GM12892 (cell line): ENCODE data around the gene NELL1.

Source experiments
- POLR2A ChIP-seq: IDR thresholded peaks from 2 replicates; pipeline ENCODE4 v1.6.1; 2011; ENCODE audit warnings: low read depth, low read length, control low read depth
- POLR2AphosphoS5 ChIP-seq: IDR thresholded peaks from 2 replicates; pipeline ENCODE4 v1.6.1; 2011; ENCODE audit warnings: low read depth, low read length, control low read depth

GRCh38 chr11:20620988-20621387 lies 48.4 kb upstream of the NELL1 start:
- TF ChIP-seq POLR2AphosphoS5: no peak
- TF ChIP-seq POLR2A: no peak
